H1 (cell line): ENCODE measurements around the gene HIVEP2. TPM values are rescaled to one million over a fixed set of nuclear protein-coding genes. Genes with fewer than 3 reads are reported as not detected.

Experiments used
- ASH2L ChIP-seq: fragments of 200-600, 300-600 bp; sonication (generic); IDR thresholded peaks from one replicate; pipeline ENCODE4 v1.7.1; 2017; ENCODE audit warnings: low read length
- BCL11A ChIP-seq, 2 experiments: IDR thresholded peaks; one replicate each; pipeline ENCODE4 v1.6.1; 2011; ENCODE audit warnings: low read depth in 2 of 2, low read length in 2 of 2, mild to moderate bottlenecking in 2 of 2
- CBX5 ChIP-seq: fragments of 300-800, 300-1000 bp; sonication (generic); IDR thresholded peaks from 2 replicates; pipeline ENCODE4 v1.7.1; 2016; ENCODE audit warnings: antibody characterized with exemption, low read length, low read depth
- JUND ChIP-seq: IDR thresholded peaks from 2 replicates; pipeline ENCODE4 v1.6.1; 2011; ENCODE audit warnings: mild to moderate bottlenecking, improper control_type of control experiment, low read length
- NANOG ChIP-seq: IDR thresholded peaks from 2 replicates; pipeline ENCODE4 v1.6.1; 2011; ENCODE audit warnings: low read length, low read depth, mild to moderate bottlenecking, inconsistent platforms; ENCODE audit not compliant: insufficient read depth, poor library complexity, severe bottlenecking
- POLR2AphosphoS5 ChIP-seq: IDR thresholded peaks from 2 replicates; pipeline ENCODE4 v1.6.1; 2011; ENCODE audit warnings: low read depth, low read length
- SIN3A ChIP-seq, 2 experiments: IDR thresholded peaks in 1 of 2; conservative IDR thresholded peaks in 1 of 2; 2 replicates each; pipeline ENCODE4 v1.6.1; 2011 to 2012; ENCODE audit warnings: low read length in 2 of 2, improper control_type of control experiment in 1 of 2, low read depth in 1 of 2, mild to moderate bottlenecking in 1 of 2
- SIX5 ChIP-seq: IDR thresholded peaks from 2 replicates; pipeline ENCODE4 v1.6.1; 2011; ENCODE audit warnings: mild to moderate bottlenecking, low read depth, low read length
- TBP ChIP-seq: IDR thresholded peaks from 2 replicates; pipeline ENCODE4 v1.6.1; 2011; ENCODE audit warnings: low read depth, low read length, improper control_type of control experiment
- TEAD4 ChIP-seq: IDR thresholded peaks from 2 replicates; pipeline ENCODE4 v1.6.1; 2012; ENCODE audit warnings: low read depth, low read length, inconsistent platforms, mixed read lengths
- polyA plus RNA-seq, 7 experiments: library from polyadenylated mRNA; depleted of rRNA in 3 of 7; stranded (reverse) in 5 of 7; unstranded in 2 of 7; fragments of >200 nt in 5 of 7; fragments of 200-250 nt in 2 of 7; gene quantifications; 1 replicate in 5 of 7; 2 replicates in 1 of 7; 4 replicates in 1 of 7; pipeline versions ENCODE4 v1.2.1 to v1.2.3, GENCODE V29; 2011 to 2013; ENCODE audit warnings: missing spikeins in 2 of 7, mixed read lengths in 2 of 7
- total RNA-seq: library from RNA; stranded (reverse); fragmentation: NEBNext Ultra II Directional; extraction: Animal tissue kit (Norgen Biotek cat#: 25700); gene quantifications from 2 replicates; pipeline ENCODE4 v1.2.1, GENCODE V29; 2021

Gene HIVEP2
- total and polyA plus RNA-seq, 2 of the 8 experiments (the other 6 are each of a cell fraction or from before 2014, with no cell fraction given) = 2.2 to 6.1 TPM

DNA sequence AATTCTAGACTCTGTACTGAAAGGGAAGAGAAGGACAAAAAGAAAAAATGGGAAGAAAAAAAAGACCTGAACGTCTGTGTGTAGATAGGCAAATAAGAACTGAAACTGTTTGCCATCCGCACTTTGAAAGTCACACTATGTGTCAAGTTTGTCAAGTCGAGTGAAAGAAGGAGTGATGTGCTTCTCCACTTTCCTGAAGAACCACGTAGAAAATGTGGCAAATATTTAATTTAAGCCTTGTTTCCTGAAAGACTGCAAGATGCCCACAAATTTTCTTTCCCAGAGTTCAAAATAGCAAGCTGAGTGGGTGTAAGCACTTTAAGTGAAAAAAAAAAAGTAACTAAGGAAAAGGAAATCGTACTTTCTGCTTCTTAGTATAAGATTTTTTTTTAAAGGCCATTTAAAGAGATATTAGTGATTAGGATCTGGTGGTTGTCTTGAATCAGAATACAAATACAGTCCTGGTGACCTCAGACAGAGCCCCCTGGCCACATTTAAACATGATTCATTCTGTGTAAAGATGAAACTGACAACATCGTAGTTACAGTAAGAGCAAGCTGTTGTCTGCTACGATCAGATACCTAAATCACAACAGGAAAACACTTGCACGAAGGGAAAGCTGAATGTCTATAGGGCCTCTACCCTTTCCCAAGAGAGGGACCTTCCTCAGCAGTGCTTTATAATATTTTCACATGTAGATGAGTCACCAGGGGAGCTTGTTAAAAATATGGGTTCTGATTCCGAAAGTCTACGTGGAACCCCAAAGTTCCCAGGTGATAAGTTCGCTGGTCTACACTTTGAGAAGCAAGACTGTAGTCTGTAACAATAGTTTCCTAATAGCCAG, 102.3 kb downstream of the HIVEP2 start (continued):
- no peak for TF ChIP-seq ASH2L
- no peak for TF ChIP-seq NANOG
- TF ChIP-seq BCL11A (IDR thresholded peaks at IDR 0.05; ENCODE audit: low read depth in 2 of 2, low read length in 2 of 2) = no peak
- no peak for TF ChIP-seq TEAD4
- no peak for TF ChIP-seq SIX5
- no peak for TF ChIP-seq SIN3A (conservative IDR thresholded peaks at IDR 0.05 in 1 of 2, IDR thresholded peaks at IDR 0.05 in 1 of 2; ENCODE audit: low read depth in 1 of 2, low read length in 2 of 2)
- TF ChIP-seq POLR2AphosphoS5 = no peak
- TF ChIP-seq JUND = no peak
- no peak for TF ChIP-seq TBP
- no peak for TF ChIP-seq CBX5
